Activated CD4-positive, alpha-beta T cell treated with anti-CD3 and anti-CD28 coated beads, Interleukin-2, amount 10 ng/mL, durations not matched to agents 7 days and 5 days (primary cell): ENCODE data around the gene RNASET2. TPM values are rescaled to one million over a fixed set of nuclear protein-coding genes. Genes with fewer than 3 reads are reported as not detected.
A peak's percentile ranks its signal among the peaks of the same experiment; 100 is the strongest.

Experiments used
- CTCF ChIA-PET: fragments of 350-600 bp; sonication (Branson Sonifier 250); formaldehyde crosslinking; loops from one replicate; lab custom pipeline; 2021; ENCODE audit warnings: antibody characterized with exemption; lab: Charles Lee
- POLR2A ChIA-PET: fragments of 350-600 bp; sonication (Branson Sonifier 250); formaldehyde crosslinking; loops from one replicate; lab custom pipeline; 2021; ENCODE audit warnings: antibody characterized with exemption; lab: Charles Lee
- DNase-seq: peaks from one replicate; pipeline ENCODE4 v3.0.0-alpha.2; 2020
- H3K27ac Mint-ChIP-seq: one replicate; pipeline ENCODE4 v1.8.0; 2021; ENCODE audit warnings: mild to moderate bottlenecking, moderate library complexity, mixed read lengths
- H3K27me3 Mint-ChIP-seq: one replicate; pipeline ENCODE4 v1.8.0; 2021; ENCODE audit warnings: mixed read lengths
- H3K36me3 Mint-ChIP-seq: one replicate; pipeline ENCODE4 v1.8.0; 2021; ENCODE audit warnings: low read depth, mixed read lengths
- H3K4me1 Mint-ChIP-seq: one replicate; pipeline ENCODE4 v1.8.0; 2021; ENCODE audit warnings: mixed read lengths
- H3K4me3 Mint-ChIP-seq: one replicate; pipeline ENCODE4 v1.8.0; 2021; ENCODE audit warnings: mild to moderate bottlenecking, moderate library complexity, mixed read lengths
- H3K9me3 Mint-ChIP-seq: one replicate; pipeline ENCODE4 v1.8.0; 2021; ENCODE audit warnings: mixed read lengths
- total RNA-seq, 2 experiments: library from RNA; stranded (reverse); gene quantifications; one replicate each; pipeline ENCODE4 v1.2.3, GENCODE V29; 2021

Gene RNASET2
- total RNA-seq, 2 experiments from 2014 or later = 84.3 to 101 TPM

DNA sequence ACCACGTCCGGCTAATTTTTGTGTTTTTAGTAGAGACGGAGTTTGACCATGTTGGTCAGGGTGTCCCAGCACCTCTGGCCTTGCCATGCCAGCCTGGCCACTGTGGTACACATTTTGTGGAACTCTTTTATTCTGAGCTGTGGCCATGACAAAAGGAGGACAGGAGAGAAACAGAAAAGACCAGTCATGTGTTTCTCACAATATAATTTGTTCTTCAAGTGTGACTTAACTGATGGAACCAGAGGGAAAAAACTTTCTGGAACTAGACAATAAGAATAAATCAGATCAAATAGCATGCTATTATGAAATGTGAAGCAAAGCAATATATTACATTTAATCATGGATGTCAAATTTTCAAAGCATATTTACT lies 4.2 kb upstream of the RNASET2 start:
- H3K27me3 Mint-ChIP-seq = no peaks in the 10 kb centered on the region
- DNase-seq = no peak
- POLR2A ChIA-PET = no interaction called here
- no peak overlapping the region for H3K4me3 Mint-ChIP-seq
- peak overlapping the region; percentile 96 for H3K27ac Mint-ChIP-seq
- H3K4me1 Mint-ChIP-seq = peaks cover 37% of the 10 kb centered on the region
- peaks cover 12% of the 10 kb centered on the region for H3K36me3 Mint-ChIP-seq
- H3K9me3 Mint-ChIP-seq = peaks cover 10% of the 10 kb centered on the region
- CTCF ChIA-PET = interaction anchor here (0.7 to 2.5 kb wide), 3 partner anchors 9 to 29 kb away, joined by 3 to 9 read pairs (median 3); no protein-coding TSS in a partner anchor

DNA sequence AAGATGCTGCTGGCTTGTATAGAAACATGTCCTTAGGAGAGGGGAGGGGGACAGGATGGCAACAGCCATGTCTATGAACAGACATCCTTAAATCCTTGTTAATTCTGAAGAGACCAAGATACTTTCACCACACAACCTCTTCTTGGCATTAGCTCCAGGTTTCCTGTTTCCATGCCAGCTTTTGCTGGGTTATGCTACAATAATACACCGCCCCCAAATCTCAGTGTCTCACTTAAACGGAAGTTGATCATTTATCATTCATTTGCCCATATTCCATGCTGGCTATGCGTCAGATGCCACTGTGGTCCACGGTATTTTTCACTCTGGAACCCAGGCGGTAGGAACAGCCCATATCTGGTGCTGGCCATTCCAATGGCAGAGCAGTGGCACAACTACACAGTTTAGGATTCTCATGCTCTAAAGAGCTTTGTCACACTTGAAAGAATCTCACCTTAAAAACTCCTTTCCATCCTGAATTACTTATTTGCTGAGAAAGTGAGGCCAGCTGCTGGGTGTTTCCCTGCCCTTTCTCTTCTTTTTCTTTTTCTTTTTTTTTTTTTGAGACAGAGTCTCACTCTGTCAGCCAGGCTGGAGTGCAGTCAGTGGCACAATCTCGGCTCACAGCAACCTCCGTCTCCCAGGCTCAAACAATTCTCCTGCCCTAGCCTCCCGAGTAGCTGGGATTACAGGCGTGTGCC lies 3.7 kb upstream of the RNASET2 start:
- H3K36me3 Mint-ChIP-seq = peaks cover 17% of the 10 kb centered on the region
- H3K4me1 Mint-ChIP-seq = peaks cover 41% of the 10 kb centered on the region
- H3K4me3 Mint-ChIP-seq = peak overlapping the region; percentile 90
- CTCF ChIA-PET = interaction anchor here (0.6 to 2.5 kb wide), 5 partner anchors 8 to 701 kb away, joined by 3 to 9 read pairs (median 4); no protein-coding TSS in a partner anchor
- POLR2A ChIA-PET = no interaction called here
- no peak for DNase-seq
- H3K9me3 Mint-ChIP-seq = peaks cover 10% of the 10 kb centered on the region
- H3K27ac Mint-ChIP-seq = peak overlapping the region; percentile 96
- no peaks in the 10 kb centered on the region for H3K27me3 Mint-ChIP-seq

DNA sequence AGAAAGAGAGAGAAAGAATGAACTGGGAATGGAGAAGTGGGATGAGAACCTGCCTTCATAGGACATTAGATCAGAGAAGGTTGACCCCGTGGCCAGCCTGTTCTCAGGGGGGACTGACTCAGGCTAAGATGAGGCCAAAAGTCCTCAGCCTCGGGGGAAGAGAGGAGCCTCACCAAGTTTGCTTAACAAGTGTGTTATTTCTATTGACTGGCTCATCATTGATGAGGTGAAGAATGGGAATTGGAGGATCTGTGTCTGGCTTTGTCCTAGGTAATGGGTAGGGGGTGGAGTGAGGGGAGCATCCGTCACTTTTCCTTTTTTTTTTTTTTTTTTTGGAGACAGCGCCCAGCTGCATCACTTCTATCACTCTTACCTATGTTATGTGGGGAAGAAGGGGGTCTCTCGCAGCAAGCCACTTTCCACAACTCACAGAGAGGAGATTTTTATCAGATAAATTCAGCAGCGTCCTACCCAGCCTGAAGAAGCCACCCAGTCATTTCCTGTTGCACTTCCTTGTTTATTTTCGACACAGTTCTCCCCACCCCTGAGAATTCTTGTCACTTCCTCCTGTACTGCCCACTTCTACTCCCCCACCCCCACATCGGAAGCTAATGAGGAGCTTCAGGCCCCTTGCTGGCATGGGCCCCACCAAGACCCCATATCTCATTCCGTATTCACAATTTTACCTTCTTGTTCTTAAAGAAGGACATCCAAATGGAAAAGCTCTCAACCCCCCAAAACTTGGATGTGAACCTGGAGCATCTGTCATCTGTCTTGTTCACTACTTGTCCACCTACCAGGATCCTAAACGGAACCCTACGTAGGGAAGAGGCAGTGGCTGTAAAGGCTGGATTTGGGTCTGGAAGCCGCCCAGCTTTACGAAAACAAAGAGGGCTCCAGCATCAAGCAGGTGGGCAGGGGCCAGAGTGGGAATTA lies 2.8 kb upstream of the RNASET2 start:
- H3K4me1 Mint-ChIP-seq = peaks cover 46% of the 10 kb centered on the region
- peak; percentile 71 for DNase-seq
- H3K4me3 Mint-ChIP-seq = peak overlapping the region; percentile 90
- ChIA-PET POLR2A (no interaction called here), CTCF (interaction anchor here (0.7 to 1.3 kb wide), 3 partner anchors 22 to 185 kb away, joined by 3 to 5 read pairs (median 4); no protein-coding TSS in a partner anchor)
- H3K36me3 Mint-ChIP-seq = peaks cover 21% of the 10 kb centered on the region
- H3K27me3 Mint-ChIP-seq = no peaks in the 10 kb centered on the region
- H3K9me3 Mint-ChIP-seq = peaks cover 9% of the 10 kb centered on the region
- H3K27ac Mint-ChIP-seq = peak overlapping the region; percentile 96

DNA sequence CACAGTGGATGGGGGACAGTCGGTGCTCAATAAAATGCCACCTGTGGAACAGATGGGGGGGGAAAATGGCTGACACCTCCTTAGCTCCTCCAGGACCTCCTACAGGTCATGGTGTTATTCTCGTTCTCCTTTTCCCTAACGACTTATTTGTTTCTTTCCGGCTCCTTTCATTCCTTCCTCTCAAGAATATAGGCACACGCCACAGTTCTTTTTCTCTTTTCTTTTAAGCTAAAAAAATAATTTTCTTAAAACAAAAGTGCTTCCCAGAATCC lies 1.4 kb upstream of the RNASET2 start:
- Mint-ChIP-seq H3K9me3 (peaks cover 5% of the 10 kb centered on the region), H3K4me3 (peak overlapping the region; percentile 90), H3K27me3 (no peaks in the 10 kb centered on the region), H3K36me3 (peaks cover 29% of the 10 kb centered on the region), H3K27ac (peak overlapping the region; percentile 96), H3K4me1 (peaks cover 61% of the 10 kb centered on the region)
- ChIA-PET POLR2A (no interaction called here), CTCF (interaction anchor here (0.5 to 1.2 kb wide), 3 partner anchors 13 to 1600 kb away, joined by 3 to 4 read pairs (median 3); no protein-coding TSS in a partner anchor)
- no peak for DNase-seq

DNA sequence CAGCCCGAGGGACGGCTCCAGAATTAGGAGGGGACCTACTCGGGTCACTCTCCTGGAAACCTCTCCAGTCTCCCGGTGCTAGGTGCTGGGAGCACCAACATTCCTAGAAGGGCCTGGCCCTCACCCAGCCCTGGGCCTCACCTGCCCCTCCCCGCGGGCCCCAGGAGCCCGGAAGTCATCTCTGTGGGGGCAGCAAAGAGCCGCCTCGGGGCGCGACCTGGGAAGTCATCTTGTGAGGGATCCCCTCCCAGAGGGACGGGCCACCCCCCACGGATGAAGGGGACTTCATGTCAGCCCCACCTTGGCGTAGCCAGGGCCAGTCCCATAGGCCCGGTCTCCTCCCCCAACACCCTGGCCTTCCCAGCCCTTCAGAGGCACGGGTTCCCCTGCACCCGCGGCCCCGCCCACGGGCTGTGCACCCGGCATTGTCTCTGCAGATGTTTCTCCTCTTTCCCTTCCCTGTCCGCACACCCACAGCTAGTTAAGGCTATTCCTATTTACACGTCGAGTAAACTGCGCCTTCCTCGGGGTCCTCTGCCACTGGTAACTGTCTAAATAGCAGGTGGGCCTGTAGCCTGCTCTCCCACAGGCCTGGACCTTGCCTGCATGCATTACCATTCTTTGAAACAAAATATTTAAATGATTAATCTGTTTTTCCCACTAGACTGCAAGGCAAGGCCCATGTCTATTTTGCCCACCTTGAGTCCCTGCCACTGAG lies 896 bp upstream of the RNASET2 start:
- ChIA-PET POLR2A (no interaction called here), CTCF (interaction anchor here (0.9 to 1.2 kb wide), 4 partner anchors 14 to 94 kb away, joined by 3 to 4 read pairs (median 3); no protein-coding TSS in a partner anchor)
- H3K9me3 Mint-ChIP-seq = peaks cover 3% of the 10 kb centered on the region
- H3K4me1 Mint-ChIP-seq = peaks cover 66% of the 10 kb centered on the region
- no peaks in the 10 kb centered on the region for H3K27me3 Mint-ChIP-seq
- H3K27ac Mint-ChIP-seq = peak overlapping the region; percentile 96
- peaks cover 30% of the 10 kb centered on the region for H3K36me3 Mint-ChIP-seq
- peak overlapping the region; percentile 90 for H3K4me3 Mint-ChIP-seq
- peak; percentile 61 for DNase-seq

DNA sequence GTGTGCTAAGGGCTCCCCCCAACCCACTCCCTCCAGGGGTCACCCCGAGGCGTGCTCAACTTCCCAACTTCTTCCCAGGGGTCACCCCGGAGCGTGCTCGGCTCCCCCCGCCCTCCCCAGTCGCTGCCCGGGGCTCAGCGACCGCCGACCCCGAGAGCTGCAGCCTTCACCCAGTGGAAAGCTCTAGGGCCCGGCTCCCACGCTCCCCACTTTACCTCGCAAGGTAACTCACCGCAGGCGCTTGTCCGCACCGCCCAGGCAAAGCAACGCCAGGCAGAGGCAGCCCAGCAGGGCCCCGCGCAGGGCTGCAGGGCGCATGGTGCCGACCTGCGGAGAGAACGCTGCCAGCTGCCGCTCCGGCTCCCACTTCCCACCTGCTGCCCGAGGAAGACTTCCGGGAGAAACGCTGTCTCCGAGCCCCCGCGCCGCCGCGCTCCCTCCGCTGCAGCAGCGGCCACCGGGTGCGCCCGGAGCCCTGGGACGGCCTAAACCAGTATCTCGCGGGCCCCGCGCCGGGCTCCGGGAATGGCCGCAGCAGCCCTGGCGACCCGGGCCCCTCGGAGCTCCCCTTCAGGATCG lies 396 bp downstream of the RNASET2 start:
- POLR2A ChIA-PET = no interaction called here
- CTCF ChIA-PET = interaction anchor here (0.6 to 1.2 kb wide), 5 partner anchors 16 to 422 kb away, joined by 3 read pairs; no protein-coding TSS in a partner anchor
- peak overlapping the region; percentile 96 for H3K27ac Mint-ChIP-seq
- H3K9me3 Mint-ChIP-seq = peaks cover 3% of the 10 kb centered on the region
- H3K4me1 Mint-ChIP-seq = peaks cover 77% of the 10 kb centered on the region
- H3K4me3 Mint-ChIP-seq = peak overlapping the region; percentile 90
- DNase-seq = no peak
- H3K36me3 Mint-ChIP-seq = peaks cover 34% of the 10 kb centered on the region
- H3K27me3 Mint-ChIP-seq = no peaks in the 10 kb centered on the region

DNA sequence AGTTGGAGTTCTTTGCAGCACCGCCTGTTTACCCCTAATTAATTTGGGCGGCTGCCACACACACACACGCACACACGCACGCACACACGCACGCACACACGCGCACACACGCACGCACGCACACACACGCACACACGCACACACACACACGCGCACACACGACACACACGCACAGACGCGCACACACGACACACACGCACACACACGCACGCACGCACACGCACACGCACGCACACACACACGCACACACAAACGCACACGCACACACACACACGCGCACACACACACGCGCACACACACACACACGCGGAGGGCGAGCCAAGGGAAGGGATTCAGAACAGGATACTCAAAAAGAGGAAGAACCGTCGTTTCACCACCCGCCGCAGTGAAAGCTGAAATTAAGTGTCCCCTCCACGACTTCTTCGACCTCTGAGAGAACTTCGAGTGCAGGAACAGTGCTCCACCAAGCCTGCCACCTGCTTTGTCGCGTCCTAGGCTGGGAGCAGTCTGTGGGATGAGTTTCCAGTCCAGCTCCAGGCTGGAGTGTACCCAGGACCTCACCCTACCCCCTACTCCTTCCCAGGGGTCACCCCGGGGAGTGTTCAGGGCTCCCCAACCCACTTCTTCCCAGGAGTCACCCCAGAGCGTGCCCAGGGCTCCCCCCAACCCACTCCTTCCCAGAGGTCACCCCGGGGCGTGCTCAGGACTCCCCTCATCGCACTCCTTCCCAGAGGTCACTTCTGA lies 1.1 kb downstream of the RNASET2 start:
- ChIA-PET CTCF (no interaction called here), POLR2A (no interaction called here)
- H3K36me3 Mint-ChIP-seq = peaks cover 41% of the 10 kb centered on the region
- peak; percentile 39 for DNase-seq
- H3K27me3 Mint-ChIP-seq = no peaks in the 10 kb centered on the region
- H3K4me1 Mint-ChIP-seq = peaks cover 78% of the 10 kb centered on the region
- peaks cover 3% of the 10 kb centered on the region for H3K9me3 Mint-ChIP-seq
- peak overlapping the region; percentile 90 for H3K4me3 Mint-ChIP-seq
- H3K27ac Mint-ChIP-seq = peak overlapping the region; percentile 89

DNA sequence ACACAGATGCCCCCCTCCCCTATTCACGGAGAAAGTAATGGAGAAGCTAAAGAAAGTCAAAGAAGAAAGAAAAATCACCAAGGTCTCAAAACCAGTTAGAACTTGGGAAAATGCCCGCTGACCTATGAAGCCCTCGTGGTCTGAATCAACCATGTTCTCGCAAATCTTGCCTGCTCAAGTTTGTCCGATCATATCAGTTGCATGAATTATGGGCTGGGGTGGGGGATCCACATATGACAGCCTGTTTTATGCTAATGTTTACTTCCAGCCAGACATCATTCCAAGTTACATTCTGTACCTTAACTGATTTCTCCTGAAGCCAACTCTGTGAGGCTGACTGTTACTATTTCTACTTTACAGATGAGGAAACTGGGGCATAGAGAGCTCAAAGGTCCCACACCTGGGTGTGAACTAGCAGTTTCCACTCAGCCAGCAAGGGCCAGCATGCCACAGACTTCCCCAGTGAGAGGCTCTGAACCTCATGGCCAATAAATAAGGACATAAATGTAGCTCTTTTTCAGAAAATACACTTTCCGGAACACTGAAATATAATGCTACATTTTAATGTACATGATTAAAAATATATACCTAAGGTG lies 2.1 kb downstream of the RNASET2 start:
- H3K27ac Mint-ChIP-seq = peak overlapping the region; percentile 97
- H3K4me3 Mint-ChIP-seq = peak overlapping the region; percentile 31
- peaks cover 77% of the 10 kb centered on the region for H3K4me1 Mint-ChIP-seq
- peaks cover under 1% of the 10 kb centered on the region for H3K9me3 Mint-ChIP-seq
- no peak for DNase-seq
- peaks cover 38% of the 10 kb centered on the region for H3K36me3 Mint-ChIP-seq
- no peaks in the 10 kb centered on the region for H3K27me3 Mint-ChIP-seq
- ChIA-PET POLR2A (no interaction called here), CTCF (interaction anchor here (1.4 to 2.0 kb wide), 3 partner anchors 13 to 36 kb away, joined by 3 to 10 read pairs (median 3); no protein-coding TSS in a partner anchor)

DNA sequence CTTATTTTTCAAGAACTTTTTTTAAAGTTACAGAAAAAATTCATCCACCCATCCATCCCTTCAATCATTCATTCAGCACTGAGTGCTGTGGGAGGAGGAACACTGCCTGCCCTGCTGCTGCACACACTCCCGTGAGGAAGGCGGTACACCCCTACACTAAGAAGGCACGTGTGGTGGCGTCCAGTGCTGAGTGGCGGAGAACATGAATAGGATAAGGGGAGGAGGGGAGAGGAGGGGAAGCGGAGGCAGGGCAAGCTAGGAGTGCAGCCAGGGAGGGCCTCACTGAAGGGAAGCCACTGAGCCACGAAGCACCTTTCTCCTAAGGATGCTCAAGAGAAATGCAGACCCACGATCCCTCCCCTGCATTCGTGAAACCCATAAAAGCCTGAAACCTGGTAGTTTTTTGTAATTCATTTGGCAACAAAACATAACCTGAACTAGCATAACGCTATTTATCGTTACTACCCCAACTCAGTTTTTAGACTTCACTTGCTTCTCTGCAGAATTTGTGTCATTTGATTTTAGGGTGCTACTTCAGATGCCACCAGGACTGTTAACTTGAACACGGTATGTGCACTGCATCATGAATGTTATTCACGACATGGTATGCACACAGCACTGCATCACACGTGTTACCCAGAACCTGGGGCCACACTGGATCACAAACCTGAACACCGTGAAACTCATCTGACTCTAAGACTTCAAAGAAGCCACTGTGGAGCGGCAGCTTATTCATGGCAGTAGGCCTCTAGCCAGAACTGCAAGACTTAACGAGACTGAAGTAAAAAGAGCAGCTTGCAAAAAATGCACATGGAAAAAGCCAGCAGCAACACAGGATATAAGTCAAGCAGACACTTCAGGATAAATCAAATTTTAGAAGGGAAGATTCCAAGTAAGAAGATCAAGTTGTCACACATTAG lies 3.5 kb downstream of the RNASET2 start:
- Mint-ChIP-seq H3K36me3 (peaks cover 38% of the 10 kb centered on the region), H3K4me3 (peak overlapping the region; percentile 41), H3K27me3 (no peaks in the 10 kb centered on the region), H3K4me1 (peaks cover 67% of the 10 kb centered on the region), H3K9me3 (no peaks in the 10 kb centered on the region), H3K27ac (peak overlapping the region; percentile 97)
- CTCF ChIA-PET = interaction anchor here (1.2 to 2.0 kb wide), 6 partner anchors 8 to 47 kb away, joined by 3 to 10 read pairs (median 6); partner anchors contain the start of gene CEP43
- peak; percentile 44 for DNase-seq
- POLR2A ChIA-PET = interaction anchor here (0.5 kb wide), 1 partner anchor 731 kb away, joined by 3 read pairs; no protein-coding TSS in a partner anchor

DNA sequence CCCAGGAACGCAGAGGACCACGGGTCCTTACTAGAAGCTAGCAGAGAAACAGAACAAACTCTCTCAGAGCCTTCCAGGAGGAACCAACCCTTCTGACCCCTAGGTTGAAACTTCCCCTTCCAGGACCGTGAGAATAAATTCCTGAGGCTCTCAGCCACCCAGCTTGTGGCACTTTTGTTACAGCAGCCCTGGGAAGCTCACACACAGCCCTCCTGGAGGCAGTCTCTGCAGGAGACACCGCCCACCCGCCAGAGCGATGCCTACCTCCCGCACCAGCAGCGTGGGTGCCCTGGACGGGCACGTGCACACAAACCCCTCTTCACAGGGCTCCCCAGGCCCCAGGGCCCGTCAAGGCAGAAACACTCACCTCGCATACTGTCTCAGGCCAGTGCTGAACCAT lies 4.2 kb downstream of the RNASET2 start:
- Mint-ChIP-seq H3K9me3 (no peaks in the 10 kb centered on the region), H3K27me3 (no peaks in the 10 kb centered on the region), H3K4me1 (peaks cover 60% of the 10 kb centered on the region), H3K4me3 (peak overlapping the region; percentile 41), H3K36me3 (peaks cover 45% of the 10 kb centered on the region), H3K27ac (peak overlapping the region; percentile 97)
- CTCF ChIA-PET = interaction anchor here (1.0 to 2.5 kb wide), 9 partner anchors 9 to 185 kb away, joined by 3 to 12 read pairs (median 4); partner anchors contain the start of gene CEP43
- no peak for DNase-seq
- POLR2A ChIA-PET = no interaction called here
